Stimulated activated naive CD8-positive, alpha-beta T cell treated with anti-CD3 and anti-CD28 coated beads, Interleukin-15, amount 100 ng/mL, for 72 hours (primary cell): Measurements from ENCODE around the gene FOXD4L6.
"Not testable (repeated sequence)": the region's sequence is repeated elsewhere in the genome, so short reads cannot be mapped to it uniquely, and the experiment has no call there.

Source experiments
- ATAC-seq: fragments of 150-1000 bp; cut with Tn5 transposase; 2 replicates; pipeline ENCODE4 v1.10.0; 2021; ENCODE audit warnings: mild to moderate bottlenecking, moderate library complexity
- DNase-seq, 2 donors: peaks; one replicate each; pipeline ENCODE4 v3.0.0; 2021 to 2022
- H3K27ac Mint-ChIP-seq, 2 donors: one replicate each; pipeline ENCODE4 v1.8.0; 2022; ENCODE audit warnings: mild to moderate bottlenecking in 2 of 2, mixed read lengths in 2 of 2, moderate library complexity in 2 of 2
- H3K27me3 Mint-ChIP-seq: one replicate; pipeline ENCODE4 v1.8.0; 2022; ENCODE audit warnings: mixed read lengths
- H3K4me1 Mint-ChIP-seq: one replicate; pipeline ENCODE4 v1.8.0; 2022; ENCODE audit warnings: mild to moderate bottlenecking, mixed read lengths
- H3K4me3 Mint-ChIP-seq, 2 donors: one replicate each; pipeline ENCODE4 v1.8.0; 2022; ENCODE audit warnings: mild to moderate bottlenecking in 2 of 2, mixed read lengths in 2 of 2, moderate library complexity in 1 of 2
- H3K9me3 Mint-ChIP-seq, 2 donors: one replicate each; pipeline ENCODE4 v1.8.0; 2022; ENCODE audit warnings: mixed read lengths in 2 of 2

FOXD4L6 gene

GRCh38 chr9:41128581-41128980, at the start of gene FOXD4L6:
FOXD4L6 (minus strand) TSS chr9:41128681; CDS start chr9:41128383, 298 bp downstream.
- not testable (repeated sequence) for DNase-seq, ATAC-seq, H3K9me3 Mint-ChIP-seq, H3K4me1 Mint-ChIP-seq, H3K4me3 Mint-ChIP-seq, H3K27me3 Mint-ChIP-seq, H3K27ac Mint-ChIP-seq

- not testable (repeated sequence) for DNase-seq, H3K27me3 Mint-ChIP-seq, ATAC-seq, H3K9me3 Mint-ChIP-seq, H3K27ac Mint-ChIP-seq, H3K4me3 Mint-ChIP-seq, H3K4me1 Mint-ChIP-seq
These were observed 46.5 kb upstream of the FOXD4L6 start for GRCh38 chr9:41174994-41175393.

- not testable (repeated sequence) for H3K4me1 Mint-ChIP-seq, ATAC-seq, H3K9me3 Mint-ChIP-seq, H3K27ac Mint-ChIP-seq, H3K27me3 Mint-ChIP-seq, DNase-seq, H3K4me3 Mint-ChIP-seq
These were observed 21.6 kb upstream of the FOXD4L6 start for GRCh38 chr9:41150116-41150515.

- H3K4me3 Mint-ChIP-seq, ATAC-seq, H3K27me3 Mint-ChIP-seq, H3K4me1 Mint-ChIP-seq, DNase-seq, H3K27ac Mint-ChIP-seq, H3K9me3 Mint-ChIP-seq: not testable (repeated sequence)
These were observed 13.4 kb upstream of the FOXD4L6 start for GRCh38 chr9:41141878-41142277.

GRCh38 chr9:41126746-41127446, 1.6 kb downstream of the FOXD4L6 start:
- not testable (repeated sequence) for DNase-seq, H3K27me3 Mint-ChIP-seq, ATAC-seq, H3K4me3 Mint-ChIP-seq, H3K9me3 Mint-ChIP-seq, H3K27ac Mint-ChIP-seq, H3K4me1 Mint-ChIP-seq

GRCh38 chr9:41125936-41126335, 2.5 kb downstream of the FOXD4L6 start:
- not testable (repeated sequence) for H3K9me3 Mint-ChIP-seq, ATAC-seq, DNase-seq, H3K4me3 Mint-ChIP-seq, H3K4me1 Mint-ChIP-seq, H3K27ac Mint-ChIP-seq, H3K27me3 Mint-ChIP-seq

GRCh38 chr9:41125109-41125658, 3.3 kb downstream of the FOXD4L6 start:
- H3K27ac Mint-ChIP-seq, ATAC-seq, H3K4me1 Mint-ChIP-seq, DNase-seq, H3K27me3 Mint-ChIP-seq, H3K9me3 Mint-ChIP-seq, H3K4me3 Mint-ChIP-seq: not testable (repeated sequence)

GRCh38 chr9:41124250-41125108, 4.0 kb downstream of the FOXD4L6 start:
- DNase-seq, H3K4me1 Mint-ChIP-seq, H3K27ac Mint-ChIP-seq, H3K9me3 Mint-ChIP-seq, ATAC-seq, H3K4me3 Mint-ChIP-seq, H3K27me3 Mint-ChIP-seq: not testable (repeated sequence)

- not testable (repeated sequence) for H3K9me3 Mint-ChIP-seq, DNase-seq, H3K4me3 Mint-ChIP-seq, H3K27me3 Mint-ChIP-seq, H3K4me1 Mint-ChIP-seq, H3K27ac Mint-ChIP-seq
- ATAC-seq: peak; percentile 54
These were observed 4.7 kb downstream of the FOXD4L6 start for GRCh38 chr9:41123812-41124211.

- not testable (repeated sequence) for DNase-seq, H3K4me3 Mint-ChIP-seq, H3K4me1 Mint-ChIP-seq, H3K27me3 Mint-ChIP-seq, H3K27ac Mint-ChIP-seq, ATAC-seq, H3K9me3 Mint-ChIP-seq
These were observed 5.1 kb downstream of the FOXD4L6 start for GRCh38 chr9:41123396-41123795.

GRCh38 chr9:41120696-41121095, 7.8 kb downstream of the FOXD4L6 start:
- H3K4me3 Mint-ChIP-seq, DNase-seq, H3K27ac Mint-ChIP-seq, H3K27me3 Mint-ChIP-seq, ATAC-seq, H3K4me1 Mint-ChIP-seq, H3K9me3 Mint-ChIP-seq: not testable (repeated sequence)

- not testable (repeated sequence) for H3K27me3 Mint-ChIP-seq, H3K4me3 Mint-ChIP-seq, DNase-seq, H3K4me1 Mint-ChIP-seq, H3K27ac Mint-ChIP-seq, ATAC-seq, H3K9me3 Mint-ChIP-seq
These were observed 8.8 kb downstream of the FOXD4L6 start for GRCh38 chr9:41119719-41120118.

- peak; percentile 50 for ATAC-seq
- not testable (repeated sequence) for DNase-seq, H3K27ac Mint-ChIP-seq, H3K4me1 Mint-ChIP-seq, H3K27me3 Mint-ChIP-seq, H3K9me3 Mint-ChIP-seq, H3K4me3 Mint-ChIP-seq
These were observed 9.2 kb downstream of the FOXD4L6 start for GRCh38 chr9:41119311-41119710.

GRCh38 chr9:41113348-41113747, 15.1 kb downstream of the FOXD4L6 start:
- DNase-seq, H3K4me3 Mint-ChIP-seq, H3K9me3 Mint-ChIP-seq, H3K27me3 Mint-ChIP-seq, H3K4me1 Mint-ChIP-seq, H3K27ac Mint-ChIP-seq: not testable (repeated sequence)
- peak; percentile 48 for ATAC-seq

- not testable (repeated sequence) for H3K27ac Mint-ChIP-seq, H3K4me1 Mint-ChIP-seq, ATAC-seq, H3K9me3 Mint-ChIP-seq, H3K27me3 Mint-ChIP-seq, H3K4me3 Mint-ChIP-seq, DNase-seq
These were observed 17.1 kb downstream of the FOXD4L6 start for GRCh38 chr9:41111414-41111813.

GRCh38 chr9:41110913-41111312, 17.6 kb downstream of the FOXD4L6 start:
- H3K4me3 Mint-ChIP-seq, ATAC-seq, H3K27me3 Mint-ChIP-seq, H3K27ac Mint-ChIP-seq, DNase-seq, H3K9me3 Mint-ChIP-seq, H3K4me1 Mint-ChIP-seq: not testable (repeated sequence)
